Prostate gland (tissue), 2 donors: Measurements from ENCODE around the gene ALG14. TPM values are rescaled to one million over a fixed set of nuclear protein-coding genes. Genes with fewer than 3 reads are reported as not detected.

Experiments
- DNase-seq: peaks from one replicate; pipeline ENCODE4 v3.0.0-alpha.2; 2019; ENCODE audit warnings: low spot score
- H3K27ac ChIP-seq, 2 donors: fragments of 200-600 bp; sonication (generic); 2 replicates each; pipeline ENCODE4 v1.5.1; 2017 to 2019
- H3K27me3 ChIP-seq: fragments of 200-600 bp; sonication (generic); replicated peaks from 2 replicates; pipeline ENCODE4 v1.5.1; 2019; ENCODE audit not compliant: insufficient read depth
- H3K36me3 ChIP-seq, 2 donors: fragments of 200-600 bp; sonication (generic); 1 replicate in 1 of 2; 2 replicates in 1 of 2; pipeline versions ENCODE4 v1.5.1 to v1.8.1; 2017 to 2019
- H3K4me1 ChIP-seq: fragments of 200-600 bp; sonication (generic); replicated peaks from 2 replicates; pipeline ENCODE4 v1.5.1; 2019
- H3K4me3 ChIP-seq, 2 donors: fragments of 200-600 bp; sonication (generic); 2 replicates each; pipeline ENCODE4 v1.5.1; 2017 to 2019
- H3K9me3 ChIP-seq: fragments of 200-600 bp; sonication (generic); 2 replicates; pipeline ENCODE4 v1.5.1; 2017
- POLR2A ChIP-seq: fragments of 450-650 bp; IDR thresholded peaks from one replicate; pipeline ENCODE4 v1.6.1; 2016; ENCODE audit warnings: antibody characterized with exemption, mild to moderate bottlenecking
- POLR2AphosphoS5 ChIP-seq: sonication (generic); formaldehyde crosslinking; IDR thresholded peaks from one replicate; pipeline ENCODE4 v1.6.1; 2017; ENCODE audit warnings: antibody characterized with exemption
- WGBS: methylation state at CpG from one replicate; pipeline ENCODE4 v1.1.5; 2018; 5-methylcytosine and 5-hydroxymethylcytosine counted together
- intact Hi-C: fragments of 100-400 bp; cut with DNase I; formaldehyde crosslinking; loops from one replicate; pipeline ENCODE4 v1.14.2; 2022
- total RNA-seq, 2 donors: library from RNA; depleted of rRNA; stranded (reverse); fragments of >200 nt; gene quantifications; one replicate each; pipeline ENCODE4 v1.1.0, GENCODE V29; 2016
- TF ChIP-seq, protein P1 (sequence below), 4 experiments: fragments of 200-600 bp in 2 of 4; fragments of 450-650 bp in 2 of 4; sonication (generic) in 2 of 4; IDR thresholded peaks; 1 replicate in 3 of 4; 2 replicates in 1 of 4; pipeline ENCODE4 v1.5.1; 2016 to 2019; ENCODE audit warnings: antibody characterized with exemption in 4 of 4, mild to moderate bottlenecking in 2 of 4, moderate library complexity in 2 of 4

The ALG14 gene
- total RNA-seq, 2 donors from 2014 or later = 2.0 to 2.3 TPM

GRCh38 chr1:95068956-95069709 lies 3.6 kb downstream of the ALG14 start:
- intact Hi-C loops = no loop called here
- no peak for DNase-seq

DNA sequence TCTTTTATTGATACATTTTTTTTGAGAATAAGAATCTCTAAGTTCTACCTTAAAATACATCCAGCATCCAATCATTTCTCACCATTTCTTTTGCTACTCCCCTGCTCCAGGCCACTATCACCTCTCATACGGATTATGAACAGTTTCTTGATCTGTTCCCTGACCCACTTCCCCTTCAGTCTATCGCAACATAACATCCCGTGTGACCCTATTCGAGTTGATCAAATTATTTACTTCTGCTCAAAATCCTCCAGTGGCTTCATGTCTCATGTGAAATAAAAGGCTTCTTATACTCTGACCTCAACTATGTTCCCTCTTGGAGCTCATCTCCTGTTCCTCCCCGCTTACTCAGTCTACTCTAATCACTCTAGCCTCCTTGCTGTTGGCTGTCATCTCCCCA lies 5.2 kb downstream of the ALG14 start:
- no peaks in the 10 kb centered on the region for H3K9me3 ChIP-seq
- 78% methylated on average over 5 of the region's 5 CpGs for WGBS

More at GRCh38 chr1:95068956-95069709, 3.6 kb downstream of the ALG14 start:
- H3K4me3 ChIP-seq = no peak overlapping the region
- no peaks in the 10 kb centered on the region for H3K4me1 ChIP-seq
- H3K36me3 ChIP-seq = no peaks in the 10 kb centered on the region
- 88% methylated on average over 6 of the region's 6 CpGs for WGBS
- no peak for TF ChIP-seq POLR2AphosphoS5
- no peak for TF ChIP-seq POLR2A
- H3K27ac ChIP-seq = no peak overlapping the region
- H3K9me3 ChIP-seq = no peaks in the 10 kb centered on the region
- no peaks in the 10 kb centered on the region for H3K27me3 ChIP-seq

DNA sequence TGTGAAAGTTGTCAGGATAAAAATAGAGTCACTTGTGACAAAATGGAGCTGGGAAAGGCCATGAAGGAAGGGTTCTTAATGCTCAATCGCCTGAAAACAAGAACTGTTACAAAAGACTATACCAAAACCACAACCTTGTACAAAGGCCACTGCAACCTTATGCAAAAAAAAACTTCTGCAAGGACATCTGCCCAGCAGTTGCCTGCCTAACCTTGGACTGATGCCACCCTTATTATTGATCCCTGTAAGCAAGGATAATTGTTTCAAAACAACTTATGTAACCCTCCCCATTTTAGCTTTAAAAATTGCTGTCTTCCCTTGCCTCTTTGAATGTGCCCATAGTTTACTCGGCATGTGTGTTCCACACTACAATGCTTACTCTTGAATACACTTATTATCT lies 5.7 kb downstream of the ALG14 start:
- DNase-seq = no peak
- Histone ChIP-seq H3K27me3 (no peaks in the 10 kb centered on the region), H3K4me3 (no peak overlapping the region), H3K27ac (no peak overlapping the region), H3K9me3 (no peaks in the 10 kb centered on the region), H3K36me3 (no peaks in the 10 kb centered on the region), H3K4me1 (no peaks in the 10 kb centered on the region)
- intact Hi-C loops = no loop called here
- WGBS = 90% methylated on average over 2 of the region's 2 CpGs
- TF ChIP-seq, protein P1, sequence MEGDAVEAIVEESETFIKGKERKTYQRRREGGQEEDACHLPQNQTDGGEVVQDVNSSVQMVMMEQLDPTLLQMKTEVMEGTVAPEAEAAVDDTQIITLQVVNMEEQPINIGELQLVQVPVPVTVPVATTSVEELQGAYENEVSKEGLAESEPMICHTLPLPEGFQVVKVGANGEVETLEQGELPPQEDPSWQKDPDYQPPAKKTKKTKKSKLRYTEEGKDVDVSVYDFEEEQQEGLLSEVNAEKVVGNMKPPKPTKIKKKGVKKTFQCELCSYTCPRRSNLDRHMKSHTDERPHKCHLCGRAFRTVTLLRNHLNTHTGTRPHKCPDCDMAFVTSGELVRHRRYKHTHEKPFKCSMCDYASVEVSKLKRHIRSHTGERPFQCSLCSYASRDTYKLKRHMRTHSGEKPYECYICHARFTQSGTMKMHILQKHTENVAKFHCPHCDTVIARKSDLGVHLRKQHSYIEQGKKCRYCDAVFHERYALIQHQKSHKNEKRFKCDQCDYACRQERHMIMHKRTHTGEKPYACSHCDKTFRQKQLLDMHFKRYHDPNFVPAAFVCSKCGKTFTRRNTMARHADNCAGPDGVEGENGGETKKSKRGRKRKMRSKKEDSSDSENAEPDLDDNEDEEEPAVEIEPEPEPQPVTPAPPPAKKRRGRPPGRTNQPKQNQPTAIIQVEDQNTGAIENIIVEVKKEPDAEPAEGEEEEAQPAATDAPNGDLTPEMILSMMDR (IDR thresholded peaks at IDR 0.05) = no peak
- TF ChIP-seq POLR2A = no peak
- no peak for TF ChIP-seq POLR2AphosphoS5

More for the DNA sequence above, 5.2 kb downstream of the ALG14 start:
- H3K27me3 ChIP-seq = no peaks in the 10 kb centered on the region
- H3K36me3 ChIP-seq = no peaks in the 10 kb centered on the region
- TF ChIP-seq POLR2AphosphoS5 = no peak
- TF ChIP-seq POLR2A = no peak
- no peak overlapping the region for H3K27ac ChIP-seq
- H3K4me3 ChIP-seq = no peak overlapping the region
- no peaks in the 10 kb centered on the region for H3K4me1 ChIP-seq
- intact Hi-C loops = no loop called here
- DNase-seq = no peak

DNA sequence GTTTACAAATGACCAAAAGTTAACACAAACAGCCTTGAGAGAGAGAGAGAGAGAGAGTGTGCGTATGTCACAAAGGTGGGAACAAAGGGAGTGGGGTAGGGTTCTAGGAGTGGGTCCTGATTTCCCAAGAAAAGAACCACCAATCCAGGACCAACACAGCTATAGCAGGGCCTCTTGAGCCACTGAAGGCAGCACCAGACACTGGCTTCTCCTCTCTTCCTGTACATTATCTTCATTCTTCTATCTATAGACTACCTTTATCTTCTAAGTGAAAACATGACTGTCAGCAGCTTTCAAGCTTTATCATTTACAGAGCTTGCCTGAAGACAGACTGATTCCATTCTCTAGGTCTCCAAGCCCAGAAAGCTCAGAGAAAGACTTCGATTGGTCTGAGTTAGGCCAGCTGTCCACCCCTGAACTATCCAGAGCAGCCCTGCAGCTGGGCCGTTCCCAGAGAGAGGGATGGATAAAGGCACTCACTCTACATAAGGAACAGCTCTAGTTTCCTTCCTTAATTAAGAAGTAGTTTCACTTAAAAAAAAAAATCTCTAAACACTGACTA lies 11.2 kb downstream of the ALG14 start:
- intact Hi-C loops = no loop called here
- no peaks in the 10 kb centered on the region for H3K4me1 ChIP-seq
- no peaks in the 10 kb centered on the region for H3K9me3 ChIP-seq
- no peaks in the 10 kb centered on the region for H3K36me3 ChIP-seq
- H3K27me3 ChIP-seq = no peaks in the 10 kb centered on the region
- no peak overlapping the region for H3K27ac ChIP-seq
- DNase-seq = no peak
- no peak overlapping the region for H3K4me3 ChIP-seq
- TF ChIP-seq POLR2A (no peak), POLR2AphosphoS5 (no peak)
- TF ChIP-seq, protein P1 (IDR thresholded peaks at IDR 0.05) = no peak
- 78% methylated on average over 3 of the region's 3 CpGs for whole genome bisulfite sequencing

DNA sequence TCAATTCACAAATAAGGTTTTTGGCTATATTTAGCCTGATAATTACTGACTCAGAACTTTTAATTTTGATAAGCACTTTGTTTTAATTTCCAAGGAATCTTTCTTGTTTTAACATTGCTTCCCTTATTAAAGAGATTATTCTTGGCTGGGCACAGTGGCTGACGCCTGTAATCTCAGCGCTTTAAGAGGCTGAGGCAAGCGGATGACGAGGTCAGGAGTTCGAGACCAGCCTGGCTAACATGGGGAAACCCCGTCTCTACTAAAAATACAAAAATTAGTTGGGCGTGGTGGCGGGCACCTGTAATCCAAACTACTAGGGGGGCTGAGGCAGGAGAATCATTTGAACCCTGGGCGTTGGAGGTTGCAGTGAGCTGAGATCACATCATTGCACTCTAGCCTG lies 13.8 kb downstream of the ALG14 start:
- no peak overlapping the region for H3K4me3 ChIP-seq
- no peak overlapping the region for H3K27ac ChIP-seq
- no peaks in the 10 kb centered on the region for H3K9me3 ChIP-seq
- no peaks in the 10 kb centered on the region for H3K27me3 ChIP-seq
- intact Hi-C loops = no loop called here
- no peak for DNase-seq
- H3K4me1 ChIP-seq = no peaks in the 10 kb centered on the region
- 85% methylated on average over 9 of the region's 9 CpGs for WGBS
- TF ChIP-seq, protein P1 (IDR thresholded peaks at IDR 0.05) = no peak
- TF ChIP-seq POLR2A = no peak
- no peaks in the 10 kb centered on the region for H3K36me3 ChIP-seq

DNA sequence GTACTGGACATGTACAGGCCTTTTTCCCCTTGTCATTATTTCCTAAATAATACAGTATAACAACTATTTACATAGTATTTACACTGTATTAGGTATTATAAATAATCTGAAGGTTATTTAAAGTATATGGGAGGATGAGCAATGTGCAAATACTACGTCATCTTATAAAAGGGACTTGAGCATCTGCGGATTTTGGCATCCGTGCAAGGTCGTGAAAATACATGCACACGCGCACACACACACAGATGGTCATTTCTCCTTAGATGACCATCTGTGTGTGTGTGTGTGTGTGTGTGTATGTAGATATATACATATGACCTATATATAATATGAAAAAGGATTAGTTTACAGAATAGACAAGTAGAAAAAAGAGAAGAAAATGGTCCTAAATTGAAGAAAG lies 15.4 kb downstream of the ALG14 start:
- H3K9me3 ChIP-seq = no peaks in the 10 kb centered on the region
- TF ChIP-seq POLR2AphosphoS5 (no peak), POLR2A (no peak)
- TF ChIP-seq, protein P1 (IDR thresholded peaks at IDR 0.05) = no peak
- H3K36me3 ChIP-seq = no peaks in the 10 kb centered on the region
- H3K4me1 ChIP-seq = no peaks in the 10 kb centered on the region
- H3K27me3 ChIP-seq = no peaks in the 10 kb centered on the region
- intact Hi-C loops = no loop called here
- H3K27ac ChIP-seq = no peak overlapping the region
- no peak for DNase-seq
- H3K4me3 ChIP-seq = no peak overlapping the region
- WGBS = 85% methylated on average over 6 of the region's 6 CpGs
